Kidney glomerular epithelial cell (primary cell): ENCODE results near the gene PPP2R5A.
A peak's percentile ranks its signal among the peaks of the same experiment; 100 is the strongest.
"Not testable (repeated sequence)": the region's sequence is repeated elsewhere in the genome, so short reads cannot be mapped to it uniquely, and the experiment has no call there.

Source experiments
- DNase-seq: peaks from one replicate; lab custom pipeline; 2025; lab: John Stamatoyannopoulos, UW

PPP2R5A gene

DNA sequence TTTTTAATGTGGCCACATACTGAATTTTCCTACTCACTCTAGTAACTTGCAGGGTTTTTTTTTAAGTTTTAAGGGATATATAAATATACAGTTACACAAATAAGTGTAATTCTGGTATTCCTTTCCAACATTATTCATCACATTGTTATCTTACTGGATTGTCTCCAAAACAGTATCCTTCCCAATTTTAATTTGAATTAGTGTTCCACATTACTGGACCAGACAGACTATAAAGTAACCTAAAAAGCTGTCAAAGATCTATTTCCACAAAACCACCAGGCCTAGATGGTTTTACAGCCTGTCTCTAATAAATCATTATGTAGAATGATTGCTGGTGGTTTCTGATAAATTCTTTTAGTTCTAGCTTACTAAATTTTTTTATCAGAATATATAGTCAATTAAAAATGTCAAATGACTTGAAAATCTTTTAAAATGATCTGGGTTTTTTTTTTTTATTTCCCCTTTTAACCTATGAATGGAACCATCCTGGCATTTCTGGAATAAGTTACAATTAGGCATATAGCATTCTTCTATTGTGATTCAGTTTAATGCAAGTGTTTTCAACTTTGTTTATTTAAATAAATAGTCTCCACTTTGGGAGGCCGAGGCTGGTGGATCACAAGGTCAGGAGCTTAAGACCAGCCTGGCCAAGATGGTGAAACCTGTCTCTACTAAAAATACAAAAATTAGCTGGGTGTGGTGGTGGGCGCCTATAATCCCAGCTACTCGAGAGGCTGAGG is 70.2 kb downstream of the PPP2R5A start:
- no peak for DNase-seq

DNA sequence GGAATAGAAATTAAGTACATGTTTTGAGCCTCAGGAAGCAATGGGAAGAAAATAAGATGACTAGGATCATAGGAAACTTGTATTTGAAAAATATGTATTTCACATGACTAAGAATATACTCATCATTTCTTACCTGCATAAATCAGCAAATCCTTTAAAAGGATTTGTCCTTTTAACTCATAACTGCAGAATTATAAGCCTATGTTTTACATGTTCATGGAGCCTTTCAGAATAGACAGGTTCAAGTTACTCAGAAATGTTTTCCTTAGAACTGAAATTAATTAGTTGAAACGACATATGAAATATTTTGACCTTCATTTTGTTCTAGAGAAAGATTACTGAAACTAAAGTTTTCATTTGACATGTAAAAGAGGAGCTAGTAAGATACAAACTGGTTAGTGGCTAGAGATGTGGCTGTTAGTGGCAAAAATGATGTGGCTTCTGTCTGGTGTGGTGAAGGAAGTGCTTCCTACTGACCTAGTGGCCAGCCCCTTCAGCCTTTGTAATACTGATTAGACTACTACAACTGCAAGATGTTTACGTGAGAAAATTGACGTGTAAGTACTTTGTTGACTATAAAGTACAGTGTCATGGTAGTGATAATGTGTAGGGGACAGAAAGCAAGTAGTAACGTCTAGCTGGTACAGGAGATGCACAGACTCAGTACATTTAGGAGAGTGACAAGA is 74.7 kb downstream of the PPP2R5A start:
- no peak for DNase-seq

DNA sequence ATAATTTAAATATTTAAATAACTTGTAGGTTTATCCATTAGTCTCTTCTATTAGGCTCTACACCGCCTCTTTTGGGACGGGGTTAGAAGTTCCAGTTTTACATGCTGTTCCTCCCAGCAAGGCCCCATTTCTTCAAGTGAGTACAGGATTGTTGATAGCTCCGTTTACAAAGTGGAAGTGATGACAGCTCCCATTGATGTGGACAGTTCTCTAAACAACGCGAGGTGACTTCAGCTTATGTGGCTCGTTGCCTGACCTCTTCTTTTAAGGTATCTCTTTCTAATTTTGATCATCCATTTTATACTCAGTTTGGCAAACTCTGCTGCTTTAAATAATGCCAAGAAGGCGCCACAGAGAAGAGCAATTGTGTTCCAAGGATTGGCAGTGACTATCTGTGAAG is 79.8 kb downstream of the PPP2R5A start:
- no peak for DNase-seq

DNA sequence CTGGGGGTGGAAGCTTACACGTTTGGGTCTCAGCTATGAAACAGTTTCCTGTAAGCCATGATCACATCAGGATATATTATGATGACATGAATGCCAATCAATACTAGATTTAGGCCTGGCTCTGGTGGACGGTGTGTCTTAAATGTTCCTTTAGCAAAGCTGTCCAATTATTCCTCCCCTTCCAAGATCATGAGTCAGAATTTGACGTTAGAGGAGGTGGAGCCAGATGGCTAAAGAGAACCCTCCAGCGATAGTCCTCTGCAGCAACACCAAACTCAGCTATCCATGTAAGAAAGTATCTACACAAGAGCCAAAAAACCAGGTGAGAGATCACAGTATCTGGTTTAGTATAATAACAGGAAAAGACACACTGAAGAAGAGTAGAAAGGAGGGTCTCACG is 81.7 kb downstream of the PPP2R5A start:
- DNase-seq, result no peak

DNA sequence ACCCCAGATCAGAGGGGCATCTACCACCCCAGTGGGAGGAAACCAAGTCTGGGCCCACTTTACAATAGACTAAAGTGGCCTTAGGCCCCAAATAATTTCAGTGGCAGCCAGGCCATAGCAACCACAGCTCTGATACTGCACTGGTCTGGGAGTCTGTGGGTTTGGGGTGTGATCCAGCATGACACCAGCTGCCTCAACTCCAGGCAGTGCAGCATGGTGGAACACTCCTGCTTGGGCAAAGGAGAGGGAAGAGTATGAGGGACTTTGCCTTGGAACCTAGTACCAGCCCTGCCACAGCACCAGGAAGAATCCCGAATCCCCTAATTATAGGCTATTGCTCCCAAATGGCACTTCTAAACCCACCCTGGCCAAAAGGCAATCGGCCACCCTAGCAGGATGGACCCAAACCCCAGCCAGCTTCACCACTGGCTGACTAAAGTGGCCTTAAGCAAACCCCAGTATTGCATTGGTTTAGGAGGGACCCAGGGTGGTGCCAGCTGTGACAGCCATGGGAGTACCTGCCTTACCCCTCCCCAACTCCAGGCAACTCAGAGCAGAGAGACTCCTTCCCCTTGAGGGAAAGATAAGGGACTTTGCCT is 82.4 kb downstream of the PPP2R5A start:
- DNase-seq, result no peak

DNA sequence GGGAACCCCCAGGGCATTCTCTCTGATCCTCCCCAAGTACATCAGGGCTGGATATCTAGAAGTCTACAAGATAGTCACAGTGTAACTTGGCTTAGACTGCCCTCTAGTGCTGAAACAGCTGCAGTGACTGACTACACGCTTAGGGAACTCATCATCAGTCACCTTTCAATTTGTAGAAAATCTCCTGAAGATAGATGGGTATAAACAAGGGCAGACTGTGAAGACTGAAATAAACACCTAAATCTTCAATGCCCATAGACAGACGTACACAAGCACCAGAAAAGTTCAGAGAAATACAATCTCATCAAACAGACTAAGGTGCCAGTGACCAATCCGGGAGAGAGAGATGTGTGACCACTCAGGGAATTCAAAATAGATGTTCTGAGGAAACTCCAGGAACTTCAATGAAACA is 82.9 kb downstream of the PPP2R5A start:
- peak; percentile 64 for DNase-seq

DNA sequence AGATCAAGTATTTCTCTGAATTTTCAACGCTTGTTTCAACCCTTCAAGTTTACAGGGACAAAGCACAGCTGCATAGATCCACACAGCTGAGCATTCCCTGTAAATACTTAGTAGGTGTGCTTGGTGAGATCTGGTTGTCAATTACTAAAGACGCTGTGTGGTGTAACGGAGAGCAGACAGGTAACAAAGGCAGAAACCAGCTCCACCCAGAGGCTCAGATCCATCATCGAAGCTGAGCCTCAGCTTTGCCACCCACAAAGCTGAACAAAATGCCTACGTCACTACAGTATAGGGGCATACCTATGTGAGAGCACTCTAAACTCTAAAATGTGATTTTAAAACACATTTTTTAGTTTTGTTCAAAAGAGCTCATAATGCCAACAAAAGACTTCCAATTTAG is 90.8 kb downstream of the PPP2R5A start:
- DNase-seq, result no peak

DNA sequence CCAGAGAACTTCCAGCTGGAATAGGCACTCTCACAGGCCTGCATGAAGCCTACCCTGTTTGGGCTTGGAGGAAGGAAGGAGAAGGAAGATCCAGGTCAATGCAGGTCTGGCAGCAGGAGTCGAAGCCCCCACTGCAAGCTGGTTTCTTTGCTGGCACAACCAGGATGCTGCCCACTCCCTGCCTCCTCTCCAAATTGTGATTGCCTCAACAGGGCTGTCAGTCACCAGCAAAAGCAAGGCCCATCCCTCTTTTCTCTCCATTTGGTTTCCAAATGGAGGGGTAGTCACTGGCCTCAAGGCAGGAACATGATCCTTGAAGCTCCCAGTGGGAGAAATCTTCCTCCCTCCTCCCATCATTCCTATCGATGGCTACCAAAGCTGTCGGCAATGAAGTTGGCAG is 92.4 kb downstream of the PPP2R5A start:
- no peak for DNase-seq

DNA sequence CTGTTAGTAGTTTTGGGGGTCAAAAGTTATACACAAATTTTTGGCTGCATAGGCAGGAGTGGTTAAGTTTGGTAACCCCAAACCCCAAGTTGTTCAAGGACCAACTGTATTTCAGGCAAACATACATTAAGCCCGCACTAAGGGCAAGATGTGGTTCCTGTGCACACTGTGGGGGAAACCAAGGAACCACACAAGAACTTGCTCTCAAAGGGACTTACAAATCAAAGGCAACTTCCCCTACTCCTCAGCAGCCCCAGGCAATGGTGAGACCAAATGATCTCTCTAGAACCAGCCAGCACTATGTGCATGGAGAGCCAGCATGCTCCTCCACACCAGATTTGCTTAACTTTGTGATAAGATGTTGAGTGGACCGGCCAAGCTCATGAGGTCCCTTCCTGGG is 94.2 kb downstream of the PPP2R5A start:
- no peak for DNase-seq

DNA sequence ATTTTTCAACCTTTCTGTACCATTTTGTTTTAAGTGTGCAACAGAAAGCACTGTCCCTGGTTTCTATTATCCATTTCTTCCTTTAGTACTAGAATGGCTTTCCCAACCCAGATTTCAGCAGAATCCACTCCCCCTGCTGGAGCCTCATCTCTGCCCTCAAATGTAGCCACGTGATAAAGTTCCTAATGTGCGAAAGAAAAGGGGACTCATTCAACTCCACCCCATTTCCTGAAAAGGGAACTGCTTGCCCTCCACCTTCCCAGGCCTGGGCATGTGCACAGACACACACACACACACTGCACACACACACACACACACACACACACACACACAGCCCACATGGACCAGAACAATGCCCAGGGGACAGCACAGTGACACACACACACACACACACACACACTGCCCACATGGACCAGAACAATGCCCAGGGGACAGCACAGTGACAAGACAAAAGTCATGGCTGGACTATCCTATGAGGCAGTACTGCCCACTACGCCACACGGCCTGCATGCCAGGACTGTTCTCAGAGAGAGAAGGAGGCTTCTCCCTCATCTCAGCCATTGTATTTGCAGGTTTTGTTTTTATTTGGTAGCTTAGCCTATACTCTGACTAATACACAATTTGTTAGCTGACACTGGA is 96.3 kb downstream of the PPP2R5A start:
- no peak for DNase-seq

DNA sequence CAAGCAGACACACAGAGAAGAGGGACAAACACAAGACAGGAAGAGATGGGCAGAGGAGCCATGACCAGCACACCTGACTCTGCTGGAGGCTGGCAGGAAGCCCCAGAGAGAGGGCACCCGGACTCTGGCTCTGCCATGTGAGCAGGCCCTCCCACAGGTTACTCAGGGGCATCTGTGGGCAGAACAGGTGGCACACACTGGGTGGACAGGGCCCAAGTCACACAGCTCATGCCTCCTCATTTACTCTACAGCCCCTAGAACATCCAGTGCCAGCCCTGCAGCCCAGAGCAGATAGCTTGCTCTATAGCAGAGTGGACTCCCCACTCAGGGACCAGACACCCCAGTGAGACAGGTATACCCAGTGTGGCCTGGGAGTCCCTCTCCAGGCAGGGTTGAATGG is 100.8 kb downstream of the PPP2R5A start:
- no peak for DNase-seq

DNA sequence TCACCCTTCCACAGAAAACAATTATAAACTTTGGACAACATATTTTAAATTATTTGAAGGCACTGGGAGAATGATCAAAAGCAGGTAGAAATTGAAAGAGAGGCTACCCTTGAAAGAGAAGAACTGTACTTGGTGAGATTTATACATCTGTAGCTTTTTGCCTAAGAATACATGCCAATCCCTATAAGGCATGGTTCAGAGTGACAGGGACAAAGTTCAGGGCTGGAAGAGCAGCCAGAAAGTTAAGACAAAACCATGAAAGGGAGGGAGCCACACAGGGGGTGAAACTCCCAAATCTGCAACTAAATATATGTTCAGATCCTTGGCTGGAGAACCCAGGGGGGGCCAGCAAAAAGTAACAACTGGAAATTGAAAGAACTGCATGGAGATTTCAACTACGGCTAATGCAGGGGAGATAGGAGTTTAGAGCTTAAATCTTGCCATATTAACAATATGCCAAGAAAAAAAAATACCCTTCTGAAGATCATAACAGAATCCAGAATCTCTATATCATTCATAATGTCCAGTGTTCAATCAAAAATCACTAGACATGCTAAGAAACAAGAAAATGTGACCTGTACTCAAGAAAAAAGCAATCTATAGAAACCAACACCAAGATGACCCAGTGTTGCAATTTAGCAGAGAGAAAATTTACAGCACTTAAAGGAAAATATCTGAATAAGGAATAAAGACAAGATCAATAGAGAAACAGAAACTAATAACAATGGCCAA is 103.9 kb downstream of the PPP2R5A start:
- no peak for DNase-seq

DNA sequence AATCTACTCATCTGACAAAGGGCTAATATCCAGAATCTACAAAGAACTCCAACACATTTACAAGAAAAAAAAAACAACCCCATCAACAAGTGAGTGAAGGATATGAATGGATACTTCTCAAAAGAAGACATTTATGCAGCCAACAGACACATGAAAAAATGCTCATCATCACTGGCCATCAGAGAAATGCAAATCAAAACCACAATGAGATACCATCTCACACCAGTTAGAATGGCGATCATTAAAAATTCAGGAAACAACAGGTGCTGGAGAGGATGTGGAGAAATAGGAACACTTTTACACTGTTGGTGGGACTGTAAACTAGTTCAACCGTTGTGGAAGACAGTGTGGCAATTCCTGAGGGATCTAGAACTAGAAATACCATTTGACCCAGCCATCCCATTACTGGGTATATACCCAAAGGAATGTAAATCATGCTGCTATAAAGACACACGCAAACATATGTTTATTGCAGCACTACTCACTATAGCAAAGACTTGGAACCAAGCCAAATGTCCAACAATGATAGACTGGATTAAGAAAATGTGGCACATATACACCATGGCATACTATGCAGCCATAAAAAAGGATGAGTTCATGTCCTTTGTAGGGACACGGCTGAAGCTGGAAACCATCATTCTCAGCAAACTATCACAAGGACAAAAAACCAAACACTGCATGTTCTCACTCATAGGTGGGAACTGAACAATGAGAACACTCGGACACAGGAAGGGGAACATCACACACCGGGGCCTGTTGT is 110.6 kb downstream of the PPP2R5A start:
- DNase-seq, result not testable (repeated sequence)

DNA sequence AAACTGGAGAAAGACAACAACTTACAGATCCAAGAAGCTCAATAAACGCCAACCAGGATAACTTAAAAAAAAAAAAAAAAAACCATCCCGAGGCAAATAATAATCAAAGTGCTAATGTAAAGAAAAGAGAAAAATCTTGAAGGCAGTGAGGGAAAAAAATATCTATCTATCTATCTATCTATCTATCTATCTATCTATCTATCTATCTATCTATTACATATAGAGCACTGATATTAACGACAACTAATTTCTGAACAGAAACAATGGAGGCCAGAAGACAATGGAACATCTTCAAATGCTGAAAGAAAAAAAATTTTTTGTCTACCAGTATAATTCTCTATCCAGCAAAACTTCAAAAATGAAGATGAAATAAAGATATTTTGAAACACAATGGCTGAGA is 111.4 kb downstream of the PPP2R5A start:
- DNase-seq, result no peak

DNA sequence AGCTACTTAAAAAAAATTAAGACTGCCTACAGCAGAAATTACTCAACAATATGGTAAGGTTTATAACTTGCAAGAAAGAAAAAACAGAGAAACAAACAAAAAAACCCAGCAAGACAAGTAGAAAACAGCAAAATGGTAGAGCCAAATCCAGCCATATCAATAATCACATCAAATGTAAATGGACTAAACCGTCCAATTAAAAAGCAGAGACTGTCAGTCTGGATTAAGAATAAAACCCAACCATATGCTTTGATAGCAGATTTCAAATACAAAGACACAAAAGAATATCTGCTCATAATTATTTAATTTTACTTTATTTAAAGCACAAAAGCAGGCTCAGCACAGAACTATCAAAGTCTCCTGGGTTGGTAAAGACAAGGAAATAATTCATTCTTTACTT is 112.0 kb downstream of the PPP2R5A start:
- no peak for DNase-seq

DNA sequence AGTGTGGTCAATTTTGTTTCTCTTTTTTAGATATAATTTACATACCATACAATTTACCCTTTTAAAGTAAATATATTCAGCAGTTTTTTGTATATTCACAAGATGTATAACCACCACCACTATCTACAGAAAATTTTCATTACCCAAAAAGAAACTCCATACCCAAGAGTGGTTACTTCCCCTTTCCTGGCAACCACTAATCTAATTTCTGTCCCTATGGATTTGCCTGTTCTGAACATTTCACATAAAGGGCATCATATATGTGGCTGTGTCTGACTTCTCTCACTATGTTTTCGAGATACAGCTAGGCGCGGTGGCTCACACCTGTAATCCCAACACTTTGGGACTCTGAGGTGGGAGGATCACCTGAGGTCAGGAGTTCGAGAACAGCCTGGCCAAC is 115.8 kb downstream of the PPP2R5A start:
- no peak for DNase-seq

DNA sequence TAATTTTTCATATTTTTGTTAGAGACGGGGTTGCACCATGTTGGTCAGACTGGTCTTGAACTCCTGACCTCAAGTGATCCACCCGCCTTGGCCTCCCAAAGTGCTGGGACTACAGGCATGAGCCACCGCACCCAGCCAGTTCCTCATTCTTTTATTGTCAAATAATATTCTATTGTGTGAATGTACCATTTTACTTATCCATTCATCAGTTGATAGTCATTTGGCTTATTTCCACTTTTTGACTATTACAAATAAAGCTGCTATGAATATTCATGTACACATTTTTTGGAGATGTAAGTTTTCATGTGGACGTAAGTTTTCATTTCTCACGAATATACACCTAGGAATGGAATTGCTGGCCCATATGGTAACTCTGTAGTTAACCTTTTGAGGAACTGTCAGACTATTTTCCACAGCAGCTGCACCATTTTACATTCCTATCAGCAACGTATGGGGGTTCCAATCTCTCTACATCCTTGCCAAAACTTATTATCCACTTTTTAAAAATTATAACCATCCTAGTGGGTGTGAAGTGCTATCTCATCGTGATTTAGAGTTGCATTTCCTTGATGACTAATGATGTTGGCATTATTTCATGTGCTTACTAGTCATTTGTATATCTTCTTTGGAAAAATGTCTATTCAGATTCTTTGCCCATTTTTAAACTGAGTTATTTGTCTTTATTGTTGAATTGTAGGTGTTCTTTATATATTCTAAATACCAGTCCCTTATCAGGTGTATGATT is 116.8 kb downstream of the PPP2R5A start:
- peak; percentile 8 for DNase-seq

DNA sequence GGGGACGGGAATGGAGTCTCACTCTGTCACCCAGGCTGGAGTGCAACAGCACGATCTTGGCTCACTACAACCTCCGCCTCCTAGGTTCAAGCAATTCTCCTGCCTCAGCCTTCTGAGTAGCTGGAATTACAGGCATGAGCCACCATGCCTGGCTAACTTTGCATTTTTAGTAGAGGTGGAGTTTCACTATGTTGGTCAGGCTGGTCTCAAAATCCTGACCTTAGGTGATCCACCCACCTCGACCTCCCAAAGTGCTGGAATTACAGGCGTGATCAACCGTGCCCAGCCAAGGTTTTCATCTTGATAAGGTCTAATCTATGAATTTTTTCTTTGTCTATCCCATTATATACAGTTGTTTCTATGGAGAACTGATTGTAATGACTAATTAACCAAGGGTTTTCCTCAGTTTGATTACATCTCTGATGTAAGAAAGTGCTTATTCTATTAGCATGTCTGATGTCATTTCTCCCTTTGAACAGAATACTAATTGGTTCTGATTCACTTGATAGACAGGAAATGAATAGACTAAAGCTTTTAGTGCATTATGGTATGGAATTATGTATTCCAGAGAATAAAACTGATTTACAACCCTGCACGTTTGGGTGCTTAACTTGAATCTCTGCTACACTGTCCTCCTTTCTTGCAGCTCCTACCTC is 117.6 kb downstream of the PPP2R5A start:
- no peak for DNase-seq

DNA sequence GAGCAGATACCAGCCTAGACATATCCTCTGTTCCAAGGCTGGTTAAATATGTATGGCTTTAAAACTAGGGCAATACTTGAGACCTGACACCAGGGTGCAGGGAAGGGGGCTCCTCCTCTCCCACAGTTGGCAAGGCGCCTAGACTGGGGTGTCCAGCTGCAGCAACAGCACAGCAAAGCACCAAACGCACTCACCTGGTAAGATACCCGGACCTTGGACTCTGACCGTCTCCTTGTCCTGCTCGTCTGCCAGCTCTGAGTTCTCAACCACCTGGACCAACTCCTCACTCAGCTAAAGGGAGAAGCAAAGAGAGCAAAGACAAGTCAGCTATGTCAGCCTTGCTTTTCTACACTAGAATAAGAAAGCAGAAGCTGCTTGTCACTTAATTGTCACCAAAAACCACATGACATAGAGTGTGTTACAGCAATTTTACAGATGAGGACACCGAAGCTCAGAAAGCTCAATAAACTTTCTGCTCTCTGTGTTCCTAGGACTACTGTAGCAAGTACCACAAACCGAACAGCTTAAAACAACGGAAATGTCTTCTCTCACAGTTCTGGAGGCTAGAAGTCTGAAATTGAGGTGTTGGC is 125.1 kb downstream of the PPP2R5A start:
- no peak for DNase-seq
